ENCODE data around the gene LYPD3. TPM values are rescaled to one million over a fixed set of nuclear protein-coding genes. Genes with fewer than 3 reads are reported as not detected.

Gene LYPD3
- total and polyA plus RNA-seq, 2 experiments from 2014 or later: 3.3 to 4.6 TPM

GRCh38 chr19:43479961-43480561 lies 14.7 kb upstream of the LYPD3 start (continued):
- TF ChIP-seq ZNF462 (CRISPR knock-in tag; IDR thresholded peaks at IDR 0.05): no peak
- TF ChIP-seq CTCF (conservative IDR thresholded peaks at IDR 0.05; ENCODE audit: low read depth in 2 of 2): no peak
- no peak for TF ChIP-seq STAT1 (IDR thresholded peaks at IDR 0.05; ENCODE audit: unreplicated experiment)
- TF ChIP-seq ZNF114 (CRISPR knock-in tag; IDR thresholded peaks at IDR 0.05): no peak
- no peak for TF ChIP-seq ETS1 (IDR thresholded peaks at IDR 0.05)

- no peak for ATAC-seq
- Mint-ChIP-seq H3K4me1 (peaks cover 4% of the 10 kb centered on the region; the same call in 2 of the 3 replicates), H3K27me3 (ENCODE audit: insufficient read depth, low read depth, poor library complexity) (peaks cover 5% of the 10 kb centered on the region), H3K4me3 (no peak overlapping the region), H3K9me3 (no peaks in the 10 kb centered on the region), H3K36me3 (ENCODE audit: low read depth) (no peaks in the 10 kb centered on the region), H3K27ac (no peak overlapping the region)
- Histone ChIP-seq H3K79me2 (replicated peaks; ENCODE audit: insufficient read depth) (no peaks in the 10 kb centered on the region), H4K20me1 (replicated peaks; ENCODE audit: insufficient read depth) (no peaks in the 10 kb centered on the region), H2AFZ (no peak overlapping the region), H3F3A (replicated peaks; ENCODE audit: low read depth) (0 out of 2 replicates have a peak, but pooled peaks cover 4% of the 10 kb centered on the region), H3K4me1 (ENCODE audit: insufficient read depth) (peaks cover 6% of the 10 kb centered on the region; the same call in 1 of the 2 replicates), H3K4me2 (no peak overlapping the region), H3K36me3 (ENCODE audit: insufficient read depth) (no peaks in the 10 kb centered on the region), H3K9me2 (ENCODE audit: insufficient read depth) (no peaks in the 10 kb centered on the region), H3K27me3 (ENCODE audit: insufficient read depth) (0 out of 2 replicates have a peak, but pooled peaks cover 3% of the 10 kb centered on the region), H3K4me3 (no peak overlapping the region), H3K27ac (ENCODE audit: low read depth) (no peak overlapping the region)
- DNase-seq (ENCODE audit: low spot score): no peak
- TF ChIP-seq ZNF114 (CRISPR knock-in tag; IDR thresholded peaks at IDR 0.05) (no peak), ZNF331 (CRISPR knock-in tag; IDR thresholded peaks at IDR 0.05; ENCODE audit: low read depth) (no peak), STAT1 (IDR thresholded peaks at IDR 0.05; ENCODE audit: unreplicated experiment) (no peak), NANOG (IDR thresholded peaks at IDR 0.05; ENCODE audit: borderline replicate concordance) (no peak), REST (IDR thresholded peaks at IDR 0.05; ENCODE audit: unreplicated experiment) (no peak), JUNB (IDR thresholded peaks at IDR 0.05; ENCODE audit: unreplicated experiment) (no peak)
These were observed 13.8 kb upstream of the LYPD3 start for GRCh38 chr19:43479226-43479625.
